Panc1 (cell line): Measurements from ENCODE around the gene SPINK8. TPM values are rescaled to one million over a fixed set of nuclear protein-coding genes. Genes with fewer than 3 reads are reported as not detected.
A peak's percentile ranks its signal among the peaks of the same experiment; 100 is the strongest.

Source experiments
- ATAC-seq: fragments of 200-7000 bp; cut with Tn5 transposase; 2 replicates; pipeline ENCODE4 v1.9.1; 2020; ENCODE audit warnings: mild to moderate bottlenecking, moderate library complexity
- BruUV-seq: library from RNA; stranded (reverse); fragments of 400-500 nt; replicated peaks from 2 replicates; lab custom pipeline; 2021; lab: Mats Ljungman, UMichigan
- CTCF ChIA-PET: fragments of 300-600 bp; sonication (Branson Sonifier 250); formaldehyde crosslinking; loops from one replicate; lab custom pipeline; 2022; ENCODE audit warnings: antibody characterized with exemption; lab: Charles Lee
- POLR2A ChIA-PET: fragments of 300-600 bp; sonication (Branson Sonifier 250); formaldehyde crosslinking; loops from one replicate; lab custom pipeline; 2022; ENCODE audit warnings: antibody characterized with exemption; lab: Charles Lee
- DNase-seq: peaks from one replicate; pipeline ENCODE4 v3.0.0-alpha.2; 2010; ENCODE audit warnings: low read depth, low spot score
- H3K27ac ChIP-seq: 2 replicates; pipeline ENCODE4 v1.5.1; 2011; ENCODE audit warnings: mild to moderate bottlenecking, low read length, inconsistent platforms
- H3K27me3 ChIP-seq: fragments of 200-500 bp; sonication (Bioruptor generic); 2 replicates; pipeline ENCODE4 v1.6.0; 2014; ENCODE audit warnings: low read length, inconsistent platforms; ENCODE audit not compliant: control insufficient read depth, insufficient read depth
- H3K36me3 ChIP-seq: fragments of 200-500 bp; sonication (Bioruptor generic); 2 replicates; pipeline ENCODE4 v1.5.1; 2014; ENCODE audit warnings: inconsistent platforms, mild to moderate bottlenecking, low read length, moderate library complexity; ENCODE audit not compliant: control insufficient read depth, insufficient read depth
- H3K4me1 ChIP-seq: 2 replicates; pipeline ENCODE4 v1.5.1; 2011; ENCODE audit warnings: inconsistent platforms, mild to moderate bottlenecking, low read length, moderate library complexity; ENCODE audit not compliant: control insufficient read depth, insufficient read depth
- H3K4me3 ChIP-seq, 2 experiments: 2 replicates each; pipeline ENCODE4 v1.5.1; 2011 to 2012; ENCODE audit warnings: low read depth in 2 of 2, low read length in 2 of 2, mild to moderate bottlenecking in 2 of 2, inconsistent platforms in 1 of 2, moderate library complexity in 1 of 2
- H3K9me3 ChIP-seq: fragments of 200-500 bp; sonication (Bioruptor generic); 2 replicates; pipeline ENCODE4 v1.5.1; 2014; ENCODE audit warnings: low read depth, mild to moderate bottlenecking, inconsistent platforms, low read length, moderate library complexity; ENCODE audit not compliant: control insufficient read depth, insufficient read depth
- CTCF ChIP-seq: fragments of 450-650 bp; IDR thresholded peaks from 2 replicates; pipeline ENCODE4 v1.5.1; 2017; ENCODE audit warnings: mild to moderate bottlenecking
- POLR2AphosphoS5 ChIP-seq: IDR thresholded peaks from 2 replicates; pipeline ENCODE4 v1.6.1; 2012; ENCODE audit warnings: mild to moderate bottlenecking, low read depth, low read length, moderate library complexity
- REST ChIP-seq, 2 experiments: IDR thresholded peaks; 2 replicates each; pipeline ENCODE4 v1.6.1; 2011 to 2012; ENCODE audit warnings: low read depth in 2 of 2, control low read depth in 1 of 2, low read length in 1 of 2, mild to moderate bottlenecking in 1 of 2, moderate library complexity in 1 of 2; ENCODE audit not compliant: insufficient read depth in 1 of 2
- SIN3A ChIP-seq: IDR thresholded peaks from 2 replicates; pipeline ENCODE4 v1.6.1; 2012; ENCODE audit warnings: low read depth, mild to moderate bottlenecking, low read length, moderate library complexity, borderline replicate concordance; ENCODE audit not compliant: insufficient read depth
- TCF7L2 ChIP-seq: IDR thresholded peaks from 2 replicates; pipeline ENCODE4 v1.6.1; 2011; ENCODE audit warnings: mild to moderate bottlenecking, low read depth, low read length, inconsistent platforms
- in situ Hi-C: cut with HindIII; loops from 2 replicates; pipeline ENCODE4 v1.10.0; 2016; ENCODE audit warnings: low sequenced_read_pairs, low pct_unique_long_range_greater_than_20kb
- intact Hi-C: fragments of 100-400 bp; cut with micrococcal nuclease; formaldehyde crosslinking; loops from one replicate; pipeline ENCODE4 v1.10.0; 2022; ENCODE audit not compliant: unreplicated experiment
- total RNA-seq: library from RNA; stranded (reverse); gene quantifications from one replicate; pipeline ENCODE4 v1.2.1, GENCODE V29; 2021; ENCODE audit not compliant: unreplicated experiment

Gene SPINK8
- total RNA-seq, 1 experiment from 2014 or later: not detected

DNA sequence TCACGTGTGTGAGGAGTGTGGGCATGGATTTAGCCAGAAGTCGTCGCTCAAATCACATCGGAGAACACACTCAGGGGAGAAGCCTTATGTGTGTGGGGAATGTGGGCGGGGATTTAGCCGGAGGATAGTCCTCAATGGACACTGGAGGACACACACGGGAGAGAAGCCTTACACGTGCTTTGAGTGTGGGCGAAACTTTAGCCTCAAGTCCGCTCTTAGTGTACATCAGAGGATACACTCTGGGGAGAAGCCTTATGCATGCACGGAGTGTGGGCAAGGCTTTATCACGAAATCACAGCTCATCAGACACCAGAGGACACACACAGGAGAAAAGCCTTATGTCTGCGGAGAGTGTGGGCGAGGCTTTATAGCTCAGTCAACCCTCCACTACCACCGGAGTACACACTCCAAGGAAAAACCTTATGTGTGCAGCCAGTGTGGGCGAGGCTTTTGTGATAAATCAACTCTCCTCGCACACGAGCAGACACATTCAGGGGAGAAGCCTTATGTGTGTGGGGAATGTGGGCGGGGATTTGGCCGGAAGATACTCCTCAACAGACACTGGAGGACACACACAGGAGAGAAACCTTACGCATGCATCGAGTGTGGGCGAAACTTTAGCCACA lies 64.4 kb downstream of the SPINK8 start:
- Histone ChIP-seq H3K4me1 (no peaks in the 10 kb centered on the region), H3K27ac (no peak overlapping the region), H3K4me3 (no peak overlapping the region), H3K27me3 (no peaks in the 10 kb centered on the region), H3K9me3 (no peaks in the 10 kb centered on the region), H3K36me3 (no peaks in the 10 kb centered on the region; the same call in 1 of the 2 replicates)
- ChIA-PET POLR2A (no interaction called here), CTCF (interaction anchor here (0.7 kb wide), 1 partner anchor 167 kb away, joined by 3 read pairs; no protein-coding TSS in a partner anchor)
- DNase-seq (no peak), ATAC-seq (no peak)
- intact Hi-C loops (no loop called here), in situ Hi-C loops (no loop called here)
- BruUV-seq: no TSS peak
- TF ChIP-seq TCF7L2 (no peak), POLR2AphosphoS5 (no peak), CTCF (no peak), SIN3A (no peak), REST (IDR thresholded peaks at IDR 0.05; ENCODE audit: insufficient read depth in 1 of 2, low read depth in 2 of 2, low read length in 1 of 2) (no peak)

DNA sequence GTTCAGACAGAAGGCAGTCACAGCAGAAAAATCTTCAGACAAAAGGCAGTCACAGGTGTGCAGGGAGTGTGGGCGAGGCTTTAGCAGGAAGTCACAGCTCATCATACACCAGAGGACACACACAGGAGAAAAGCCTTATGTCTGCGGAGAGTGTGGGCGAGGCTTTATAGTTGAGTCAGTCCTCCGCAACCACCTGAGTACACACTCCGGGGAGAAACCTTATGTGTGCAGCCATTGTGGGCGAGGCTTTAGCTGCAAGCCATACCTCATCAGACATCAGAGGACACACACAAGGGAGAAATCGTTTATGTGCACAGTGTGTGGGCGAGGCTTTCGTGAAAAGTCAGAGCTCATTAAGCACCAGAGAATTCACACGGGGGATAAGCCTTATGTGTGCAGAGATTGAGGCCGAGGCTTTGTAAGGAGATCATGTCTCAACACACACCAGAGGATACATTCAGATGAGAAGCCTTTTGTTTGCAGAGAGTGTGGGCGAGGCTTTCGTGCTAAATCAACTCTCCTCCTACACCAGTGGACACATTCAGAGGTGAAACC lies 65.0 kb downstream of the SPINK8 start:
- no peaks in the 10 kb centered on the region for H3K27me3 ChIP-seq
- TF ChIP-seq CTCF: no peak
- no peak for TF ChIP-seq POLR2AphosphoS5
- no peak for TF ChIP-seq TCF7L2
- no peak for TF ChIP-seq SIN3A
- TF ChIP-seq REST (IDR thresholded peaks at IDR 0.05; ENCODE audit: insufficient read depth in 1 of 2, low read depth in 2 of 2, low read length in 1 of 2): no peak
- DNase-seq (no peak), ATAC-seq (no peak)
- intact Hi-C loops (no loop called here), in situ Hi-C loops (no loop called here)
- no peaks in the 10 kb centered on the region; the same call in 1 of the 2 replicates for H3K36me3 ChIP-seq
- no peak overlapping the region for H3K27ac ChIP-seq
- H3K4me1 ChIP-seq: no peaks in the 10 kb centered on the region
- H3K4me3 ChIP-seq: no peak overlapping the region
- TSS peak; percentile 77 for BruUV-seq
- no peaks in the 10 kb centered on the region for H3K9me3 ChIP-seq
- ChIA-PET CTCF (no interaction called here), POLR2A (no interaction called here)
